ENCODE results near the gene ACOT8.
"Not testable (repeated sequence)": the region's sequence is repeated elsewhere in the genome, so short reads cannot be mapped to it uniquely, and the experiment has no call there.

ACOT8 gene

DNA sequence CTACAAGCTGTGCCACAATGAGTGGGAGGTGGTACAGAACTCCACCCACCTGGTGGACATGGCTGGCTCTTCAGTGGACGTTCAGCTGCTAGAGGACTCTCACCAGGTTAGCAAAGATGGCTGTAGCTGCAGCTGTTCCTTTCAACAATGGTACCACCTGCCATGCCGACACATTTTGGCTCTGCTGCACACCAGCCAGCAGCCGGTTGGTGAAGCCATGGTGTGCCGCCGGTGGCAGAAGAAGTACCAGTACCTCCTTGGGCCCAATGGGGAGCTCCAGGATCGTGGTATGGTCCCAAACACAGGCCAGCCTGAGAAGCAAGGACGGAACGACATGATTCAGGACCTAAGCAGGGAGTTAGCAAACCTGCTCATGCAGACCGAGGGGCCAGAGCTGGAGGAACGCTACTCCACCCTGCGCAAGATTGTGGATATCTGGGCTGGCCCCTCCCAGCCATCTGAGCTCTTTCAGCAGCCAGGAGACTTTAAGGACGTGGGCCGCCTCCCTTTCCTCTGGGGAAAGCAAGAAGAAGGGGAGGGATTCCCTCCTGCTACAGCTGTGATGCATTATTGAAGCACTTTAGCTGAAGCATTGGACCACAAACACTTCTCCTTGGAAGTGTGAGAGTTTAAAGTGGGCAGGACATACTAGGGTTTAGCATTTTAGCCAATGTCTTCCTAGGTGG, 21.0 kb upstream of the ACOT8 start:
- Histone ChIP-seq H3F3A (ENCODE audit: insufficient read depth, low read length) (no peaks in the 10 kb centered on the region), H3K4me1 (ENCODE audit: low read length) (no peaks in the 10 kb centered on the region), H3K9ac (ENCODE audit: low read length) (no peak overlapping the region), H3K9me2 (replicated peaks; ENCODE audit: insufficient read depth, low read length) (no peaks in the 10 kb centered on the region), H3K27ac (ENCODE audit: low read length) (no peak overlapping the region), H3K4me2 (ENCODE audit: low read depth, low read length) (no peak overlapping the region), H3K27me3 (replicated peaks; ENCODE audit: insufficient read depth, low read length) (no peaks in the 10 kb centered on the region), H3K79me2 (ENCODE audit: low read length) (peaks cover 14% of the 10 kb centered on the region), H3K4me3 (ENCODE audit: low read length) (no peak overlapping the region), H3K36me3 (replicated peaks; ENCODE audit: insufficient read depth, low read length) (no peaks in the 10 kb centered on the region), H3K9me3 (replicated peaks; ENCODE audit: insufficient read depth, low read length) (no peaks in the 10 kb centered on the region), H4K20me1 (ENCODE audit: insufficient read depth, low read length) (no peaks in the 10 kb centered on the region), H2AFZ (ENCODE audit: low read length) (no peak overlapping the region)
- DNase-seq = no peak
- TF ChIP-seq EZH2phosphoT487 (IDR thresholded peaks at IDR 0.05; ENCODE audit: low read length) (no peak), CTCF (IDR thresholded peaks at IDR 0.05; ENCODE audit: low read length) (no peak), EZH2 (optimal IDR thresholded peaks at IDR 0.05; ENCODE audit: low read depth, low read length) (no peak)

- Histone ChIP-seq H3K9me3 (replicated peaks; ENCODE audit: insufficient read depth, low read length) (no peaks in the 10 kb centered on the region), H3K4me3 (ENCODE audit: low read length) (no peak overlapping the region), H3K27ac (ENCODE audit: low read length) (no peak overlapping the region), H3K9ac (ENCODE audit: low read length) (no peak overlapping the region), H3K79me2 (ENCODE audit: low read length) (no peaks in the 10 kb centered on the region), H3K4me1 (ENCODE audit: low read length) (no peaks in the 10 kb centered on the region), H4K20me1 (ENCODE audit: insufficient read depth, low read length) (no peaks in the 10 kb centered on the region), H3F3A (ENCODE audit: insufficient read depth, low read length) (no peaks in the 10 kb centered on the region), H3K4me2 (ENCODE audit: low read depth, low read length) (no peak overlapping the region), H3K36me3 (replicated peaks; ENCODE audit: insufficient read depth, low read length) (no peaks in the 10 kb centered on the region), H3K27me3 (replicated peaks; ENCODE audit: insufficient read depth, low read length) (no peaks in the 10 kb centered on the region), H2AFZ (ENCODE audit: low read length) (no peak overlapping the region), H3K9me2 (replicated peaks; ENCODE audit: insufficient read depth, low read length) (no peaks in the 10 kb centered on the region)
- no peak for DNase-seq
- TF ChIP-seq CTCF (IDR thresholded peaks at IDR 0.05; ENCODE audit: low read length) (no peak), EZH2 (optimal IDR thresholded peaks at IDR 0.05; ENCODE audit: low read depth, low read length) (no peak), EZH2phosphoT487 (IDR thresholded peaks at IDR 0.05; ENCODE audit: low read length) (no peak)
These were observed 17.4 kb upstream of the ACOT8 start for GRCh38 chr20:45874576-45874975.

- H2AFZ ChIP-seq (ENCODE audit: low read length); H3K9ac ChIP-seq (ENCODE audit: low read length); H3K4me2 ChIP-seq (ENCODE audit: low read depth, low read length); H4K20me1 ChIP-seq (ENCODE audit: insufficient read depth, low read length); H3K9me3 ChIP-seq (replicated peaks; ENCODE audit: insufficient read depth, low read length); H3K27ac ChIP-seq (ENCODE audit: low read length); H3K9me2 ChIP-seq (replicated peaks; ENCODE audit: insufficient read depth, low read length); H3K27me3 ChIP-seq (replicated peaks; ENCODE audit: insufficient read depth, low read length); H3F3A ChIP-seq (ENCODE audit: insufficient read depth, low read length); H3K79me2 ChIP-seq (ENCODE audit: low read length); H3K4me3 ChIP-seq (ENCODE audit: low read length); H3K4me1 ChIP-seq (ENCODE audit: low read length); H3K36me3 ChIP-seq (replicated peaks; ENCODE audit: insufficient read depth, low read length); DNase-seq: not testable (repeated sequence)
These were observed 16.9 kb upstream of the ACOT8 start for GRCh38 chr20:45874104-45874481.

DNA sequence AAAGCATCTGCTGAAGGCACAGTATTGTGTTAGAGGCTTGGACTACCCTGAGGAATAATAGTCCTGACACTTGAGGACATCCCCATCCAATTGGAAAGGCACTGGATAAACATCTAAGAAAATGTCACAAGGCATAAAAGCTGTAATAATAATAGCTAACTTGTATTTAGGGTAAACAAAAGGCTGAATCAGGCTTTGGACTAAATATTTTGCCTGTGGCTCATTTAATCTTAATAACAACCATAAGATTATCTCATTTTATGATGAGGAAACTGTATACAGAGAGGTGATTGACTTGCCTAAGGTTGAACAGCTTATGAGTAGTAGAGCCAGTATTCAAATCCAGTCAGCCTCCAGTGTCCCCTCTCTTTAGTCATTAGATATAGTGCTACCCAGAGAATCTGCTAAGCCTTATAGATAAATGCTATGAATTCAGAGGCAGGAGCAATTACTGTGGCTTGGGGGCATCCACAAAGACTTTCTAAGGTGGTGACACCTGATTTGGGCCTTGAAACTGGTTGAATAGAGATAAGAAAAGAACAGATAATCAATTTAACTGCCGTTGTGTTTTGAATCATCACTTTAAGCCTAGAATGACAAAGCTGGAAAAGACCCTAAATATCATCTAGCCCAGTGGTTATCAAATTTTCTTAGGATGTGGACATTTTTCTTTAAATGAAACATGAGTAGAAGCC, 16.4 kb upstream of the ACOT8 start:
- H3K9me2 ChIP-seq (replicated peaks; ENCODE audit: insufficient read depth, low read length) = no peaks in the 10 kb centered on the region
- no peaks in the 10 kb centered on the region for H4K20me1 ChIP-seq (ENCODE audit: insufficient read depth, low read length)
- no peaks in the 10 kb centered on the region for H3K79me2 ChIP-seq (ENCODE audit: low read length)
- no peaks in the 10 kb centered on the region for H3F3A ChIP-seq (ENCODE audit: insufficient read depth, low read length)
- no peaks in the 10 kb centered on the region for H3K4me1 ChIP-seq (ENCODE audit: low read length)
- H3K27me3 ChIP-seq (replicated peaks; ENCODE audit: insufficient read depth, low read length) = no peaks in the 10 kb centered on the region
- DNase-seq = no peak
- H3K9me3 ChIP-seq (replicated peaks; ENCODE audit: insufficient read depth, low read length) = no peaks in the 10 kb centered on the region
- H3K4me3 ChIP-seq (ENCODE audit: low read length) = no peak overlapping the region
- no peaks in the 10 kb centered on the region for H3K36me3 ChIP-seq (replicated peaks; ENCODE audit: insufficient read depth, low read length)
- TF ChIP-seq EZH2 (optimal IDR thresholded peaks at IDR 0.05; ENCODE audit: low read depth, low read length) (no peak), EZH2phosphoT487 (IDR thresholded peaks at IDR 0.05; ENCODE audit: low read length) (no peak), CTCF (IDR thresholded peaks at IDR 0.05; ENCODE audit: low read length) (no peak)
- H3K27ac ChIP-seq (ENCODE audit: low read length) = no peak overlapping the region
- H3K9ac ChIP-seq (ENCODE audit: low read length) = no peak overlapping the region
- H2AFZ ChIP-seq (ENCODE audit: low read length) = no peak overlapping the region
- no peak overlapping the region for H3K4me2 ChIP-seq (ENCODE audit: low read depth, low read length)

Measured in MM.1S (cell line).